Measurements from ENCODE around the gene UBA6.

- TF ChIP-seq POLR2A (IDR thresholded peaks at IDR 0.05; ENCODE audit: low read length) = no peak
- no peak for TF ChIP-seq GATA1 (IDR thresholded peaks at IDR 0.05; ENCODE audit: low read depth, low read length)
Observed at GRCh38 chr4:67660418-67660817, 40.5 kb downstream of the UBA6 start.
